ENCODE measurements around the gene PCSK6. TPM values are rescaled to one million over a fixed set of nuclear protein-coding genes. Genes with fewer than 3 reads are reported as not detected.

The PCSK6 gene
- polyA plus RNA-seq, 1 experiment: 0.29 TPM

- DNase-seq (ENCODE audit: low read depth): no peak
- Histone ChIP-seq H3K4me3 (ENCODE audit: low read depth, low read length) (no peak overlapping the region), H3K27me3 (ENCODE audit: control insufficient read depth, insufficient read depth, low read length) (no peaks in the 10 kb centered on the region), H3K36me3 (ENCODE audit: control insufficient read depth, insufficient read depth, low read length) (no peaks in the 10 kb centered on the region)
- ChIA-PET CTCF (interaction anchor here (0.7 to 1.3 kb wide), 3 partner anchors 12 to 21 kb away, joined by 3 to 4 read pairs (median 3); no protein-coding TSS in a partner anchor), POLR2A (no interaction called here)
- TF ChIP-seq CTCF (IDR thresholded peaks at IDR 0.05; ENCODE audit: insufficient read depth, low read depth, low read length): no peak
These were observed 33.4 kb upstream of the PCSK6 start for GRCh38 chr15:101522621-101523559.

DNA sequence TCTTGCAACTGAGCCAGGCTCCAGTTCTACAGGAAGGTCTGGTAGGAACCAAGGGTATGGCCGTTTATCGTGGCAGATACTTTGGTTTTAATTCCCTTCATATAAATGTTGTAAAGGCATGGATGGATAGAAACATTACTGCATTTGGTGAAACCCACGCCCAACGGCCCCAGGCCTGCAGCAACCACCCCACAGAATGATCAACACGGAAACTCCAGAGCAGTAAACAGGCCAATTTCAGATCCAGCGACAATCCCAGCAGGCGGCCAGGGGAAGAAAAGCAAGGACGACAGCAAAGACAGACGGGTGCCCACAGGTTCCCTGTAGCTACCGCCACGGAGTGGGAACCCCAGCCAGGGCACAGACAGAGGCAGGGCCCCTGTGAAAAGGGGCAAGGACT is 32.6 kb upstream of the PCSK6 start:
- H3K27me3 ChIP-seq (ENCODE audit: control insufficient read depth, insufficient read depth, low read length): no peaks in the 10 kb centered on the region
- ChIA-PET POLR2A (no interaction called here), CTCF (interaction anchor here (1.3 kb wide), 1 partner anchor 20 kb away, joined by 4 read pairs; no protein-coding TSS in a partner anchor)
- no peak for TF ChIP-seq CTCF (IDR thresholded peaks at IDR 0.05; ENCODE audit: insufficient read depth, low read depth, low read length)
- no peak overlapping the region for H3K4me3 ChIP-seq (ENCODE audit: low read depth, low read length)
- H3K36me3 ChIP-seq (ENCODE audit: control insufficient read depth, insufficient read depth, low read length): no peaks in the 10 kb centered on the region
- DNase-seq (ENCODE audit: low read depth): no peak

GRCh38 chr15:101521591-101521990 is 32.1 kb upstream of the PCSK6 start:
- no peak for DNase-seq (ENCODE audit: low read depth)
- POLR2A ChIA-PET: no interaction called here
- Histone ChIP-seq H3K27me3 (ENCODE audit: control insufficient read depth, insufficient read depth, low read length) (no peaks in the 10 kb centered on the region), H3K36me3 (ENCODE audit: control insufficient read depth, insufficient read depth, low read length) (no peaks in the 10 kb centered on the region), H3K4me3 (ENCODE audit: low read depth, low read length) (no peak overlapping the region)
- CTCF ChIA-PET: interaction anchor here (1.3 to 2.2 kb wide), 2 partner anchors 19 to 20 kb away, joined by 4 to 10 read pairs; no protein-coding TSS in a partner anchor
- TF ChIP-seq CTCF (IDR thresholded peaks at IDR 0.05; ENCODE audit: insufficient read depth, low read depth, low read length): no peak

DNA sequence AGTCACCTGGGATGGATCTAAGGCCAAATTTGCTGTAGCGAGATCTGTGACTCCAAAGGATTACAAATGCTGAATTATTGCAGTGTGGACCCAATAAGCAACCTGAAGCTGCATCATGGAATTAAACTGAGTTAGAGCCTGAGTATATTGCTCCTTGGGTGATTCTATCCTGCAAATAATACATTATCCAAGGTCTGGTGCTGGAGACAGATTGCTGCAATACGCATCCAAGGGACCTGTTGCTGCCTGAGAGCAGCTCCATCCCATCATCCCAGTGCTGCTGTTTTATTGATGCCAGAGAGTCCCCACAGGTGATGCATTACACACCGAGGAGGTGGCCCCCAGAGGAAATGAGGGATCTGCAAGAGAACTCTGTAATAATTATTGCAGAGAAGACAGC is 31.6 kb upstream of the PCSK6 start:
- CTCF ChIA-PET: interaction anchor here (1.3 to 2.2 kb wide), 2 partner anchors 19 to 120 kb away, joined by 4 to 10 read pairs; no protein-coding TSS in a partner anchor
- H3K4me3 ChIP-seq (ENCODE audit: low read depth, low read length): no peak overlapping the region
- POLR2A ChIA-PET: no interaction called here
- H3K36me3 ChIP-seq (ENCODE audit: control insufficient read depth, insufficient read depth, low read length): no peaks in the 10 kb centered on the region
- H3K27me3 ChIP-seq (ENCODE audit: control insufficient read depth, insufficient read depth, low read length): no peaks in the 10 kb centered on the region
- no peak for TF ChIP-seq CTCF (IDR thresholded peaks at IDR 0.05; ENCODE audit: insufficient read depth, low read depth, low read length)
- DNase-seq (ENCODE audit: low read depth): no peak

- CTCF ChIA-PET: interaction anchor here (1.3 to 2.2 kb wide), 2 partner anchors 18 to 121 kb away, joined by 4 to 10 read pairs; no protein-coding TSS in a partner anchor
These were observed 30.9 kb upstream of the PCSK6 start for GRCh38 chr15:101520395-101520794.

More at GRCh38 chr15:101520395-101520794, 30.9 kb upstream of the PCSK6 start:
- TF ChIP-seq CTCF (IDR thresholded peaks at IDR 0.05; ENCODE audit: insufficient read depth, low read depth, low read length): no peak
- H3K36me3 ChIP-seq (ENCODE audit: control insufficient read depth, insufficient read depth, low read length): no peaks in the 10 kb centered on the region
- no peak for DNase-seq (ENCODE audit: low read depth)
- no peak overlapping the region for H3K4me3 ChIP-seq (ENCODE audit: low read depth, low read length)
- POLR2A ChIA-PET: no interaction called here
- H3K27me3 ChIP-seq (ENCODE audit: control insufficient read depth, insufficient read depth, low read length): no peaks in the 10 kb centered on the region

Measured in BJ (cell line).